Raji (cell line): ENCODE data around the gene GDPD1.

Experiments used
- POLR2A ChIP-seq: IDR thresholded peaks from 2 replicates; pipeline ENCODE4 v1.6.1; 2011; ENCODE audit warnings: low read depth, low read length, control low read depth; ENCODE audit not compliant: insufficient read depth

The GDPD1 gene

DNA sequence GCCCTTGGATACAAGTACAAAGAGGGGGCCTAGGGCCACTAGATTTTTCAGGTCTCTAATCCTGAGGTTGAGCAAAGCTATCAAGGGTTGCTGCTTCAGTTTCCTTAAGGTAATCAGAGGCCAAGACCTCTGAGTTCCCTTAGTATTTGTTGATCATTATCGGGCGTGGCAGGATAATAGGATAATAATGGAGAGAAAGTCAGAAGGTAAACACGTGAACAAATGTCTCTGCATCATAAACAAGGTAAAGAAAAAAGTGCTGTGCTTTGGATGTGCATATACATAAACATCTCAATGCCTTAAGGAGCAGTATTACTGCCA, 69.6 kb downstream of the GDPD1 start:
- TF ChIP-seq POLR2A, result no peak

DNA sequence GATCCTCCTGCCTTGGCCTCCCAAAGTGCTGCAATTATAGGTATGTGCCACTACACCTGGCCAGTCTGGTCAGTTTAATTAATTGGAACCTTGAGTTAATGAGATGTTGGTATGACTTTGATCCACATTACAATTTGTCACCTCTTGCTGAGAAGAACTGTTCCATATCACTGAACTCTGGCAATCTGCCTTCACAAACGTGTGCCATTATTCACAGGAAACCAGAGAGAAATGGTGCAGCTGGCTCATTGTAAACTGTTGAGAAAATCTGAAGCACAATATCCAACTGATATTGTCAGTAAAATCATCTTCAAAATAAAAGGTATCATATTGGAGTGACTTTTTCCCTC, 71.8 kb downstream of the GDPD1 start:
- TF ChIP-seq POLR2A, result no peak

DNA sequence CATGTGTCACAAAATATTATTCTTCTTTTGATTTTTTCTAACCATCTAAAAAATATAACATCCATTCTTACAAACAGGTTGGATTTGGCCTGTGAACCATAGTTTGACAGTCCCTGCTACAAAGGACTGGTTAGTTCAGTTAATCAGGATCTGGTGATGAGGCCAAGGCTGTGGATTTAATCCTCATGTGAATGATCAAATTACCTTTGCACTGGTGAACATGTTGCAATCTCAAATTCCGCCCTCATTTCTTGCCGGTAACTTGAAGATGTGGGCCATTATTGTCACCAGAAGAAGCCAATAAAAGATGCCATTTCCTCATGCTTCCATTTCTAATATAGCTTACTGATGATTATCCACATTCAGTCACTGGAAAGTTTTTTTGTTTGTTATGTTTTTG, 75.9 kb downstream of the GDPD1 start:
- no peak for TF ChIP-seq POLR2A

DNA sequence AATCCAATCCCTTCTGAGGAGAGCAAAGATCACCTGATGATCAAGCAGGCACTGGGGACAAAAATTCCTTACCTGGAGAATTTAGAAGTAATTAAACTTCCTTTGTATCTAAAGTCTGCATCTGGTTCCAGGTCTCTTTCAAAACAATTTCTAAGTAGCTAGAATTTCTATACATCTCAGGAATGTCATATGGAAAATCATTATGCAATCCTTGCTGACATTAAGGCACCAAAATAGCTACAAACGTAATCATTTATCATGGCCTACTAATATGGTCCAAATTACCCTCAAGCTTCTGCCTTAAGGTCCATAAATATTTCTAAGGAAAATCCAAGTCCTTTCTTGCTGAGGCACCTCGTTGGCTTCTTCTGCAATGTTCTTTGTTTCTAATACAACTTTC, 78.2 kb downstream of the GDPD1 start:
- TF ChIP-seq POLR2A, result no peak

DNA sequence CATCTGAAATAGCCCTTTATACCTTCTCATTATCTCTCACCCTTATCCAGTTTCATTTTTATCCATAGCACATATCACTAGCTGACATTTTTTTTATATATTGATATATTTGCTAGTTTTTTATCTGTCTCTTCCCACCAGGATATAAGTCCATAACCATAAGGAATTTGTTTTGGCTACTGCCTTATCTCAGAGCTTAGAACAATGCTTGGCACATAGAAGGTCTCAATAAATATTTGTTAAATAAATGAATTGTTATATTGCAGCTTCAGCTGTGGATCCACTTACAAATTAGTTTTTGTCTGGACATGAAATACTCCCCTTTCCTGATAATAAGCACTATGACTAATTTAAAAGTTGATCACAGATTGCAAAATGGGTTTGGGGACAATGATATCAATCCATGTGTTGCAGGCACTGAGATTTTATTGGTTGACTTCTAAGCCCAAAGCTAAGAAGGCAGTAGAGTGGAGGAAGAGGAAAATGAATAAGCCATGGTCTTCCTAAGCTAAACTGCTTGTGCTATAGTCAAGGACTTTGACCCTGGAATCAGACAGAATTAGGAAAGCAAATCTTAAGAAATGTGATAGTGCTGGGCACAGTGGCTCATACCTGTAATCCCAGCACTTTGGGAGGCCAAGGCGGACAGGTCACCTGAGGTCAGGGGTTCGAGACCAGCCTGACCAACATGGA, 79.2 kb downstream of the GDPD1 start:
- no peak for TF ChIP-seq POLR2A

DNA sequence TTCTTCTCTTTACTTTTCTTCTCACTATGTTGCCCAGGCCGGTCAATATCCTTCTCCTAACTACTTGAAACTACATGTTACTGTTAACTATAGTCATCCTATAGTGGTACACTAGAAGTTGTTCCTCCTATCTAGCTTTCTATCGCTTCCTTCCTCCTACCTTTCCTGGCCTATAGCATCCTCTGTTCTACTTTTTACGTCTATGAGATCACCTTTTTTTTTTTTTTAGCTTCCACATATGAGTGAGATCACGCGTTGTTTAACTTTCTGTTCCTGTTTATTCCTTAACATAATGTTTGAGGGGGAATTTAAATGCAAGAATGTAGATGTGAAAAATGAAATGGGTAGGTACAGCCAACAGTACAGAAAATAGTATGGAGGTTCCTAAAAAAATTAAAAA, 80.6 kb downstream of the GDPD1 start:
- TF ChIP-seq POLR2A, result no peak

DNA sequence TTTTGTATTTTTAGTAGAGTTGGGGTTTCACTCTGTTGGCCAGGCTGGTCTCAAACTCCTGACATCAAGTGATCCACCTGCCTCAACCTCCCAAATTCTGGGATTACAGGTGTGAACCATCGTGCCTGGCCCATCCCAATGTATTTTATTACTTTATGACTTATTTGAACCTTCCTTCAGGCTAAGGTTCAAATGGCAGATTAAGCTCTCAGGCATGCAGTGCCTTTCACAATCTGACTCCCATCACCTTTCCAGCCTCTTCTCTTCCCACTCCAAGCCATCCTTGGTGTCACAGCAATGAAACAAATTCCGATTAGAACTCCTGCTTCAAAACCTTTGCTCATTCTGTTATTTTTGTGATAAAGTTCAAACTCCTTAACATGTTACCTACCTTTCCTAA, 84.5 kb downstream of the GDPD1 start:
- no peak for TF ChIP-seq POLR2A

DNA sequence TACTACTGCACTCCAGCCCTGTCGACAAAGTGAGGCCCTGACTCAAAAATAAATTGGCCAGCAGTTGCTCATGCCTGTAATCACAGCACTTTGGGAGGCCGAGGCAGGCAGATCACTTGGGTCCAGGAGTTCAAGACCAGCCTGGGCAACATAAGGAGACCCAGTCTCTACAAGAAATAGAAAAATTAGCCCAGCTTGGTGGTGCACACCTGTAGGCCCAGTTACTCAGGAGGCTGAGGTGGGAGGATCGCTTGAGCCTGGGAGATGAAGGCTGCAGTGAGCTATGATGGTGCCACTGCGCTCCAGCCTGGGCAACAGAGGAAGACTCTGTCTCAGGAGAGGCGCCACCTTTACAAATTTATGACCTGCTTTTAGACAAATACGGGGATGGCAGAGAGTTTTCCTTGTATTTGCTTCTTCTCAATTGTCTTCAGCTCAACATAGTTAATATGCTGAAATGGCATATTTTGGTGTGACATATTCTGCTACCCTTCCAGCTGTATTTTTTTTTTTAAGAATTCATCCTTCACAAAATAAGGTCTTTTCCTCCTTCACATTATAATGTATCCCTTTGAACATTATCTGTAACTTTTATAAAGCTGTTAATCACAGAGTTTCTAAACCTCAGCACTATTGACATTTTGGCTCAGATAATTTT, 90.1 kb downstream of the GDPD1 start:
- TF ChIP-seq POLR2A, result no peak

DNA sequence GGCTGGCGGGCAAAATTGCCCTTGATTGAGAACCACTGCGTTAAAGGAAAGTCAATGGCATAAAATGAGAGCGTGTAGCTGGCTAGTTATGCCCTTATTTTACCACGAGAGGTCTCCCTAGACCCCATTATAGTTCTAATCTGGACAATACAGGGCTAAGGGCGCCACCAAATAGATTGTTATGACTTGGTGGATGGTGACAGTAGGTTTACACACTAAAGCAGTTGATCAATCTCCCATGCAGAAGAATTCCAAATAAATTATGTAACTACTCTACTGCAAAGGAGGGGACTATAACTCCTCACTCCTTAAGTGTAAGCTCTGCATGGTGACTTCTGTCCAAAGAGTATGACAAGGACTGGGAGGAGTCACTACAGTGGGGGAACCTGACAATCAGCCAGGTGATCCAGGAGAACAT, 90.7 kb downstream of the GDPD1 start:
- TF ChIP-seq POLR2A, result no peak

DNA sequence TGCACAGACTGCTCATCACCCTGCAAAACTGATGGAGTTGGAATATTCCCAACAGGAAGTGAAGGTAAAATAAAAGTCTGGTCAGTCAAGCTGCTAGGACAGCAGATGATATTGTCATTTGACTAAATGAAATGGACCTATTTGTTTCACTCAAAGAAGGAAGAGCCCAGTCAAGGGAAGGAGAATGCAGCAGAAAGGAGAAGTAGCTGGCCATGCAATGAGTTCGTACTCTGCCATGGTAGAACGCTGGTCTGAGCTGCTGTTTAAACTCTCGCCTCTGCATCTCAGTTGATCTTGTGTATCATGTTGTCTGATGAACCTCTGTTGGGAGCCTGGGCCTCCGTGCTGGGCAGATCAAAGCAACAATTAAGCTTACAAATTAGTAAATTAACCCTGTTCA, 95.6 kb downstream of the GDPD1 start:
- TF ChIP-seq POLR2A, result no peak
